Measurements from ENCODE around the gene CISD1. TPM values are rescaled to one million over a fixed set of nuclear protein-coding genes. Genes with fewer than 3 reads are reported as not detected.

Gene CISD1
- total and polyA plus RNA-seq, 10 donors = 7.1 to 26.5 (median 19.3) TPM

DNA sequence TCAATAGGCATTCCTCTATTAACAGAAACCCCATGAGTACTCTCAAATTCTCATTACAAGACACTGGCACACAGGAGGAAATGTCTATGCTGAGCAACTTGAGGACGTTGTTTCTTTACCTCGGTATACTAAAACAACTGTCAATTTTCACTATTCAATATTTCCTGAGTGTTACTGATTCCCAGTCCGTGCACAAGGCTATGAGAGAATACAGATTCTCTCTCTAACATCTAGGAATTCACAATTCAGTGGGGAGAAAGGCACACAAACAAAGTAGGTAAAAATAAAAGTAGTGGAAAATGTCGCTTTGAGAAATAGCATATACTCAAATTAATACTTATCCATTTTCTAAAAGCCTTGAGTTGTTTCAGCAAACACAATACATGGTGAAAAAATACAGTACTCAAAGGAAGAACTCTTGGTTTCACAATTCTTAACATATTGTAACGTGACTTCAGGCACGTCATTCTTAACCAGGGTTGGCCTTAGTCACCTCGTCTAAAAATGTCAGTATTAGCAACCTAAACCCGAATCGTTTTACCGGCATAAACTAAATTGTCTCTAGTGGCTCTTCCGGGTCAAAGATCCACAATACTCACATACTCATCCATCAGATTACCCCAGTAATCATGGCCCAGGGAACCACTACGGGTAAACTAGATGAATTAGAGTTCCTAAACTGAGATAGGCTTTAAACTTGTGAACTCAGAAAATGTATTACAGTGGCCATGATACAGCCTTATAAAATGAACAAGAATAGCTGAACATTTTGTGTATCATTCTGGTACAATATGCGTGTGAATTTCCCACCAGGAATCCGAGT is 2.7 kb upstream of the CISD1 start:
- Histone ChIP-seq H3K4me1 (peaks cover 12 to 81% (median 45%) of the 10 kb centered on the region in 6 donors), H3K36me3 (no peaks in the 10 kb centered on the region), H3K27ac (peak overlapping the region; percentile 91 to 99 (median 98)), H3K27me3 (replicated peaks in 1 of 7) (no peaks in the 10 kb centered on the region), H3K4me3 (peak overlapping the region; percentile 57 to 88 (median 70)), H3K9me3 (no peaks in the 10 kb centered on the region)
- 3 to 4% (median 4%) methylated on average over 14 of the region's 14 CpGs for WGBS, 5 donors
- no peak for DNase-seq
- TF ChIP-seq, protein P1, sequence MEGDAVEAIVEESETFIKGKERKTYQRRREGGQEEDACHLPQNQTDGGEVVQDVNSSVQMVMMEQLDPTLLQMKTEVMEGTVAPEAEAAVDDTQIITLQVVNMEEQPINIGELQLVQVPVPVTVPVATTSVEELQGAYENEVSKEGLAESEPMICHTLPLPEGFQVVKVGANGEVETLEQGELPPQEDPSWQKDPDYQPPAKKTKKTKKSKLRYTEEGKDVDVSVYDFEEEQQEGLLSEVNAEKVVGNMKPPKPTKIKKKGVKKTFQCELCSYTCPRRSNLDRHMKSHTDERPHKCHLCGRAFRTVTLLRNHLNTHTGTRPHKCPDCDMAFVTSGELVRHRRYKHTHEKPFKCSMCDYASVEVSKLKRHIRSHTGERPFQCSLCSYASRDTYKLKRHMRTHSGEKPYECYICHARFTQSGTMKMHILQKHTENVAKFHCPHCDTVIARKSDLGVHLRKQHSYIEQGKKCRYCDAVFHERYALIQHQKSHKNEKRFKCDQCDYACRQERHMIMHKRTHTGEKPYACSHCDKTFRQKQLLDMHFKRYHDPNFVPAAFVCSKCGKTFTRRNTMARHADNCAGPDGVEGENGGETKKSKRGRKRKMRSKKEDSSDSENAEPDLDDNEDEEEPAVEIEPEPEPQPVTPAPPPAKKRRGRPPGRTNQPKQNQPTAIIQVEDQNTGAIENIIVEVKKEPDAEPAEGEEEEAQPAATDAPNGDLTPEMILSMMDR (IDR thresholded peaks at IDR 0.05 in 8 of 11, conservative IDR thresholded peaks at IDR 0.05 in 3 of 11) = no peak
- TF ChIP-seq POLR2AphosphoS5 (IDR thresholded peaks at IDR 0.05) (no peak), POLR2A (IDR thresholded peaks at IDR 0.05) (no peak)
- intact Hi-C loops (cut with DNase I; ENCODE audit: low total_unique reads) = no loop called here

- Histone ChIP-seq H3K4me3 (peak overlapping the region; percentile 57 to 88 (median 70)), H3K9me3 (no peaks in the 10 kb centered on the region), H3K27me3 (replicated peaks in 1 of 7) (no peaks in the 10 kb centered on the region), H3K4me1 (peaks cover 12 to 74% (median 45%) of the 10 kb centered on the region in 6 donors), H3K36me3 (no peaks in the 10 kb centered on the region), H3K27ac (peak overlapping the region; percentile 91 to 99 (median 98))
- 0 to 1% (median 1%) methylated on average over 42 to 53 of the region's 53 CpGs for WGBS, 5 donors
- TF ChIP-seq POLR2AphosphoS5 (IDR thresholded peaks at IDR 0.05) (peak; percentile 75 to 81 (median 76)), POLR2A (IDR thresholded peaks at IDR 0.05) (no peak)
- peak; percentile 94 for DNase-seq
- intact Hi-C loops (cut with DNase I; ENCODE audit: low total_unique reads) = no loop called here
These were observed 1.9 kb upstream of the CISD1 start for GRCh38 chr10:58266826-58267712.

DNA sequence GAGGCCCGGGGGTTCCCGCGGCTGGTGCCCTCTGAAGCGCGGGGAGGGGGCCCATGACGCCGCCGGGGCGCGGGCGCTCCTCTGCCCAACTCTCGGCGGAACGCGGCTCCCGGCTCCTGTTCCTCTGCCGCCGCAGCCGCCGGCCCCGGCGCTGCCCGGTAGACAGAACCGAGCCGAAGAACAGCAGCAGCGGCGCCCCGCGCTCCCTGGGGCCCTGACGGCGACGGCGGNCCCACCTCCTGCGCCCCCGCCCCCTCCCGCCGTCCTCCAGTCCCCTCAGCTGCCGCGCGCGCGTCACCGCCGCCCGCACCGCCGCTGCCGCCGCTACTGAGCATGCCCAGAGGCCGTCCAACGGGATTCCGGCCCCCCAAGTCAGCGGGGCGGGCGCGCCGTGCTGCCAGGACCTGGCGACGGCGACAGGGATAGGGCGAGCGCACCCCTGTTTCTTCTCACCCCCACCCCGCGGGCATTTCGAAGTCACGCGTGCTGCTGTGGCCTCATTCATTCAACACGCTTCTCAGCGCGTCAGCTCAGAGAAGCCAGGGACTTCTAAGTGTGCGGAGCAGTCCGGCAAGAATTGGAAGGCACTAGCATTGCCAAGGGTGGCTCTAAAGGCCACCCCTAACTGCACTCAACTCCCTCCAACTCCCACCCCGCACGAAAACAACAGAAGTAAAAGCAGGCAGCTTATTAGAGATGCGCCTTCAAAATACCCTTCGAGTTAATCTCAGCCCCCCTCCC is 1.1 kb upstream of the CISD1 start, which contains the start of gene IPMK:
TSS of gene IPMK (minus strand) at position 182 of the 741 bp plus-strand sequence. CDS start 283 bp downstream, outside the sequence.
- Histone ChIP-seq H3K4me3 (peak within 1 kb of the TSS; percentile 57 to 88 (median 70)), H3K36me3 (no peaks in the 10 kb centered on the region), H3K27ac (peak within 1 kb of the TSS; percentile 91 to 99 (median 98)), H3K27me3 (replicated peaks in 1 of 7) (no peaks in the 10 kb centered on the region), H3K4me1 (peaks cover 12 to 66% (median 42%) of the 10 kb centered on the region in 6 donors), H3K9me3 (no peaks in the 10 kb centered on the region)
- DNase-seq = peak; percentile 99
- intact Hi-C loops (cut with DNase I; ENCODE audit: low total_unique reads) = no loop called here
- 0 to 1% (median 0%) methylated on average over 26 to 76 of the region's 76 CpGs for WGBS, 5 donors
- TF ChIP-seq POLR2AphosphoS5 (IDR thresholded peaks at IDR 0.05) = peak; percentile 82 to 91 (median 90)
- TF ChIP-seq, protein P1 (IDR thresholded peaks at IDR 0.05 in 8 of 11, conservative IDR thresholded peaks at IDR 0.05 in 3 of 11) = peak in 2 of 11 experiments; percentile 16 to 34
- TF ChIP-seq POLR2A (IDR thresholded peaks at IDR 0.05) = peak in 1 of 3 donors; percentile 78

GRCh38 chr10:58268454-58268945 is 462 bp upstream of the CISD1 start:
- H3K9me3 ChIP-seq = no peaks in the 10 kb centered on the region
- no peak for DNase-seq
- peak overlapping the region; percentile 91 to 99 (median 98) for H3K27ac ChIP-seq
- no peaks in the 10 kb centered on the region for H3K27me3 ChIP-seq (replicated peaks in 1 of 7)
- peaks cover 12 to 59% (median 41%) of the 10 kb centered on the region in 6 donors for H3K4me1 ChIP-seq
- H3K4me3 ChIP-seq = peak overlapping the region; percentile 57 to 88 (median 70)
- no peaks in the 10 kb centered on the region for H3K36me3 ChIP-seq
- 0 to 1% (median 0%) methylated on average over 13 of the region's 13 CpGs for WGBS, 5 donors
- intact Hi-C loops (cut with DNase I; ENCODE audit: low total_unique reads) = no loop called here
- TF ChIP-seq POLR2AphosphoS5 (IDR thresholded peaks at IDR 0.05) (no peak), POLR2A (IDR thresholded peaks at IDR 0.05) (no peak)
- TF ChIP-seq, protein P1 (IDR thresholded peaks at IDR 0.05 in 8 of 11, conservative IDR thresholded peaks at IDR 0.05 in 3 of 11) = no peak

All from spleen (tissue), 11 donors.